T-helper 2 cell treated with Interferon-gamma antibody and Interleukin-4, amounts not matched to agents 5 μg/mL and 100 μg/mL, for 36 hours (primary cell): Measurements from ENCODE around the gene CMTM8.
A peak's percentile ranks its signal among the peaks of the same experiment; 100 is the strongest.
"Not testable (repeated sequence)": the region's sequence is repeated elsewhere in the genome, so short reads cannot be mapped to it uniquely, and the experiment has no call there.

ENCODE experiments used
- DNase-seq: peaks from one replicate; pipeline ENCODE4 v3.0.0; 2021; ENCODE audit warnings: low spot score
- H3K27ac Mint-ChIP-seq: one replicate; pipeline ENCODE4 v1.8.0; 2021; ENCODE audit warnings: mild to moderate bottlenecking, mixed read lengths
- H3K27me3 Mint-ChIP-seq: one replicate; pipeline ENCODE4 v1.8.0; 2021; ENCODE audit warnings: low read depth, mixed read lengths
- H3K36me3 Mint-ChIP-seq: one replicate; pipeline ENCODE4 v1.8.0; 2021; ENCODE audit warnings: low read depth, mixed read lengths
- H3K4me1 Mint-ChIP-seq: one replicate; pipeline ENCODE4 v1.8.0; 2021; ENCODE audit warnings: low read depth, mixed read lengths
- H3K4me3 Mint-ChIP-seq: one replicate; pipeline ENCODE4 v1.8.0; 2022; ENCODE audit warnings: mild to moderate bottlenecking, moderate library complexity, mixed read lengths
- H3K9me3 Mint-ChIP-seq: one replicate; pipeline ENCODE4 v1.8.0; 2021; ENCODE audit warnings: mixed read lengths

The CMTM8 gene, protein sequence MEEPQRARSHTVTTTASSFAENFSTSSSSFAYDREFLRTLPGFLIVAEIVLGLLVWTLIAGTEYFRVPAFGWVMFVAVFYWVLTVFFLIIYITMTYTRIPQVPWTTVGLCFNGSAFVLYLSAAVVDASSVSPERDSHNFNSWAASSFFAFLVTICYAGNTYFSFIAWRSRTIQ

GRCh38 chr3:32238453-32239306 is at the start of gene CMTM8:
TSS of gene CMTM8 (plus strand) at chr3:32238680. CDS start at chr3:32238973, 293 bp downstream.
- H3K27ac Mint-ChIP-seq: peak within 1 kb of the TSS; percentile 29
- peak within 1 kb of the TSS; percentile 85 for H3K4me3 Mint-ChIP-seq
- H3K9me3 Mint-ChIP-seq: peaks cover 16% of the 10 kb centered on the region
- peaks cover 32% of the 10 kb centered on the region for H3K27me3 Mint-ChIP-seq
- peaks cover 26% of the 10 kb centered on the region for H3K4me1 Mint-ChIP-seq
- peaks cover 5% of the 10 kb centered on the region for H3K36me3 Mint-ChIP-seq
- peak; percentile 52 for DNase-seq

DNA sequence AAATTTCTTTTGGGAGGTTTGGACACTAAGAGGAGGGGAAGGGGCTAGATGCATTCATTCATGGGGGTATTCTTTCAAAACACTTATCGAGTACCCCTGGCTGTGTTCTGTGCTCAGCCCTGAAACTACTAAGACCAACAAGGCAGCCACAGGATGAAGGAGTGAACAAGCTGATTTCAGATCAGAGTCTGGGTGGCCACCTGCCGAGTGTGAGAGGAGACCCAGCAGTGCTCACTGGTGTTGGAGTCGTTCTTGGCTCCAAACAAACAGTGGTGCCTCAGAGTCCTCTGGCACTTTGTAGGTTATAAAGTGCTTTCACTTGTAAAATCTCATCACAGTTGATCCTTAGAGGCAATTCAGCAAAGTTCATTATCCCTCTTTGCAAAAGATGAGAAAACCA is 48.8 kb upstream of the CMTM8 start:
- no peak for DNase-seq
- no peaks in the 10 kb centered on the region for H3K4me1 Mint-ChIP-seq
- no peaks in the 10 kb centered on the region for H3K9me3 Mint-ChIP-seq
- no peak overlapping the region for H3K4me3 Mint-ChIP-seq
- H3K27ac Mint-ChIP-seq: no peak overlapping the region
- H3K27me3 Mint-ChIP-seq: peaks cover 26% of the 10 kb centered on the region
- no peaks in the 10 kb centered on the region for H3K36me3 Mint-ChIP-seq

GRCh38 chr3:32190556-32190955 is 47.9 kb upstream of the CMTM8 start:
- H3K27me3 Mint-ChIP-seq: peaks cover 26% of the 10 kb centered on the region
- not testable (repeated sequence) for H3K4me1 Mint-ChIP-seq, H3K4me3 Mint-ChIP-seq, H3K9me3 Mint-ChIP-seq, H3K36me3 Mint-ChIP-seq, DNase-seq, H3K27ac Mint-ChIP-seq

GRCh38 chr3:32193101-32193500 is 45.4 kb upstream of the CMTM8 start:
- H3K4me3 Mint-ChIP-seq: no peak overlapping the region
- H3K36me3 Mint-ChIP-seq: no peaks in the 10 kb centered on the region
- no peak overlapping the region for H3K27ac Mint-ChIP-seq
- peaks cover 20% of the 10 kb centered on the region for H3K27me3 Mint-ChIP-seq
- H3K9me3 Mint-ChIP-seq: no peaks in the 10 kb centered on the region
- no peaks in the 10 kb centered on the region for H3K4me1 Mint-ChIP-seq
- DNase-seq: no peak

GRCh38 chr3:32194653-32195052 is 43.8 kb upstream of the CMTM8 start:
- no peaks in the 10 kb centered on the region for H3K36me3 Mint-ChIP-seq
- no peak overlapping the region for H3K4me3 Mint-ChIP-seq
- peaks cover 26% of the 10 kb centered on the region for H3K27me3 Mint-ChIP-seq
- no peak overlapping the region for H3K27ac Mint-ChIP-seq
- no peaks in the 10 kb centered on the region for H3K9me3 Mint-ChIP-seq
- peaks cover 5% of the 10 kb centered on the region for H3K4me1 Mint-ChIP-seq
- no peak for DNase-seq

GRCh38 chr3:32195995-32196540 is 42.4 kb upstream of the CMTM8 start:
- no peak for DNase-seq
- Mint-ChIP-seq H3K4me3 (no peak overlapping the region), H3K9me3 (no peaks in the 10 kb centered on the region), H3K36me3 (no peaks in the 10 kb centered on the region), H3K27me3 (peaks cover 37% of the 10 kb centered on the region), H3K4me1 (peaks cover 5% of the 10 kb centered on the region), H3K27ac (no peak overlapping the region)

- Mint-ChIP-seq H3K27ac (no peak overlapping the region), H3K36me3 (no peaks in the 10 kb centered on the region), H3K4me1 (peaks cover 5% of the 10 kb centered on the region), H3K9me3 (no peaks in the 10 kb centered on the region), H3K27me3 (peaks cover 41% of the 10 kb centered on the region), H3K4me3 (no peak overlapping the region)
- no peak for DNase-seq
Measured at GRCh38 chr3:32197991-32198390, 40.5 kb upstream of the CMTM8 start.

DNA sequence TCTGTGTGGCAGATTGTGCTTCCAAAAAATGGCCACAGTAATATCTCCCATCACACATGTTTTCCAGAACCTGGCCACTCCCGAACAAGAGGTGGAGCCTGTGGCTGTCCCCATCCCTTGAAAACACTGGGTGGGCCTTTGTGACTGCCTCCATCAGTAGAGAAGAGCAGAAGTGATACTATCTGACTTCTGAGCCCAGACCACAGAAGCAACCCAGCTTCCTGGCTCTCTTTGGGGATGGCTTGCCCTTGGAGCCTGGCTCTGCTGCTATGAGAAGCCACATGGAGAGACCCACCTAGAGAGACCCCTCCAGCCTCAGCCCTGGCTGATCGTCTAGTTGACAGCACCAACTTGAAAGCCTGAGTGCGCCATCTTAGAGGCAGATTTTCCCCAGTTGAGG is 39.8 kb upstream of the CMTM8 start:
- Mint-ChIP-seq H3K36me3 (no peaks in the 10 kb centered on the region), H3K27me3 (peaks cover 40% of the 10 kb centered on the region), H3K4me3 (no peak overlapping the region), H3K27ac (no peak overlapping the region), H3K9me3 (no peaks in the 10 kb centered on the region), H3K4me1 (peaks cover 5% of the 10 kb centered on the region)
- DNase-seq: no peak

DNA sequence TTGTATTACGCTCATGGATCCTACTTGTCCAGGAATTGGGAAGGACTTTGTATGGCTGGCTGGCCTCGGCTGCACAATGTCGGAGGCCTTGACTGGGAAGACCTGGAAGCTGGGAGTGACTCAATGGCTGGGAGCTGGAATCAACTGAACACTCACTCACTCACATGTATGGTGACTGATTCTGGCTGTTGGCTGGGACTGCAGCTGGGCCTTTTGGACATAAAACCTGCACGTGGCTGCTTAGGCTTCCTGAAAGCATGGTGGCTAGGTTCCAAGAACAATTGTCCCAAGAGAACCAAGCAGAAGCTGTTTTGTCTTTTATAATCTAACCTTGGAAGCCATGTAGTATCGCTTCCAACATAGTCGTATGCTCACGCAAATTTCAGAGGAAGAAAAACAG is 38.0 kb upstream of the CMTM8 start:
- Mint-ChIP-seq H3K9me3 (no peaks in the 10 kb centered on the region), H3K36me3 (no peaks in the 10 kb centered on the region), H3K27me3 (peaks cover 36% of the 10 kb centered on the region), H3K4me1 (peaks cover 5% of the 10 kb centered on the region), H3K27ac (no peak overlapping the region), H3K4me3 (no peak overlapping the region)
- DNase-seq: no peak

DNA sequence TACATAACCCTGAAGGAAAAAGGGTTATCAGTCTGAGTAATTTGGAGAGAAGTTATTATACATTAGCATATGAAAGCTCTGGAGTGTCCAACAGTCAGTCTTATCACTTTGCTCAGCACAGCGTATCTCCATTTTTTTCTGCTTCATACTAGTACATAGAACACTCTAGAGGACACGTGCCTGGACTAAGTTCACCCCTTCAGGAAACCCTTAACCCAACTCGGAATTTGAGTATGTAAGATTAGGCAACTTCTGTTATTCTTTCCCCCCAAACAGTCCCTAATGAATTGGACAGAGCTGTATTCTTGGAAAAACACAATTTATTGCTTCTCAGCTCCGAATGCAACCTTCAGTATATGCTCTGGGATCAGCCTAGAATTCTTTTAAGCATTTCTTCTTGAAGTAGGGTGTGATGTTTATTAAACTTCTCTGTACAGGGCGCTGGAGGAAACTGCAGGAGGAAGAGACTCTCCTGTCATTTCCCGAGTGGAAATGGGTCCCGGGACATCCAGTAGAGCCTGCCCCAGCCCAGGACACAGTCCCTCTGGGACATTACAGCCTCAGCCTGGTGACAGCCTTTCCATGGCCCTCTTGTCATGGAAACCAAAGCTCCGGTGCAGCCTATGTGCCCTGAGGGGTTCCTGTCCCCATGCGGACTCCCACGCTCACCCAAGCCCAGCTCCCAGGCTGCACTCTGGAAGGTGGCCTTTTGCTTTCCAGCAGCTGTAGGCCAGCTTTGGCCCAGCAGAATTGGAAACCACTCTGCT is 37.3 kb upstream of the CMTM8 start:
- DNase-seq: no peak
- peaks cover 5% of the 10 kb centered on the region for H3K4me1 Mint-ChIP-seq
- H3K9me3 Mint-ChIP-seq: no peaks in the 10 kb centered on the region
- H3K27ac Mint-ChIP-seq: no peak overlapping the region
- H3K36me3 Mint-ChIP-seq: no peaks in the 10 kb centered on the region
- H3K4me3 Mint-ChIP-seq: no peak overlapping the region
- H3K27me3 Mint-ChIP-seq: peaks cover 36% of the 10 kb centered on the region

DNA sequence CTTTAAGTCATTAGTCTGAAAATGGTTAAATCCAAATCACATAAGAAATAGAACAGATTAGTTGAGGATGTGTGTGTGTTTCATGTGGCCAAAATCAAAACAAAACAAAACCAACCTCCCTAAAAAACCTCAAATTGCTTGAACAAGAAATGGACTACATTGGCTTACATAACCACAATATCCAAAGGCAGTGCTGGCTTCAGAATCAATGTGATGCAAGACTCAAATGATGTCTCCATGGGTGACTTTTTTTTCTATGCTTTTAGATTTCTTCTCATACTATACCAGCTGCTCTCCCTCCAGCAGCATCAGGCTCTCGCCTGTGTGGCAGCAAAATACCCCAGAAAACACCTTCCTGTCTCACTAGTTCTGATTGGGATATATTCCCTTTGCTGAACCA is 36.0 kb upstream of the CMTM8 start:
- Mint-ChIP-seq H3K27ac (no peak overlapping the region), H3K27me3 (peaks cover 36% of the 10 kb centered on the region), H3K9me3 (no peaks in the 10 kb centered on the region), H3K4me1 (peaks cover 5% of the 10 kb centered on the region), H3K36me3 (no peaks in the 10 kb centered on the region), H3K4me3 (no peak overlapping the region)
- DNase-seq: no peak

DNA sequence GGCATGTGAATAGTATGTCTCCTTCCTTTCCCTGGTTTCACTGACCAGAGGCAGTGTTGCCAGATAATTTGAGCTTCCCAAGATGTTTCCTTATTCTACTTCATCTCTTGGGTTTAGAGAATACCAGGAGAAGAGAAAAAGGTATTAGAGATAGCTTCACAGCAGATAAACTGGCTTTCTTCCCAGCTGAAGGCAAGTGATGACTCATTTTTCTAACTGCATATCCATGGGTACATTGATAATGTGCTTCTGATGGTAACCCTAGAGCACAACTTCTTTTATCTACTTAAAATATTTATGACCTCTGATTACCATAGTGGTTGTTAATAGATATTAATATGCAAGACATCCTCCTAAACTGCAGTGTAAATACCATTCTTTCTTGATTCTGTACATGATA is 34.6 kb upstream of the CMTM8 start:
- Mint-ChIP-seq H3K27ac (no peak overlapping the region), H3K4me3 (no peak overlapping the region), H3K36me3 (no peaks in the 10 kb centered on the region), H3K4me1 (peaks cover under 1% of the 10 kb centered on the region), H3K9me3 (no peaks in the 10 kb centered on the region), H3K27me3 (peaks cover 27% of the 10 kb centered on the region)
- no peak for DNase-seq

GRCh38 chr3:32208447-32208846 is 30.0 kb upstream of the CMTM8 start:
- H3K4me1 Mint-ChIP-seq: no peaks in the 10 kb centered on the region
- H3K9me3 Mint-ChIP-seq: no peaks in the 10 kb centered on the region
- no peak overlapping the region for H3K27ac Mint-ChIP-seq
- no peak overlapping the region for H3K4me3 Mint-ChIP-seq
- no peak for DNase-seq
- H3K36me3 Mint-ChIP-seq: no peaks in the 10 kb centered on the region
- no peaks in the 10 kb centered on the region for H3K27me3 Mint-ChIP-seq

DNA sequence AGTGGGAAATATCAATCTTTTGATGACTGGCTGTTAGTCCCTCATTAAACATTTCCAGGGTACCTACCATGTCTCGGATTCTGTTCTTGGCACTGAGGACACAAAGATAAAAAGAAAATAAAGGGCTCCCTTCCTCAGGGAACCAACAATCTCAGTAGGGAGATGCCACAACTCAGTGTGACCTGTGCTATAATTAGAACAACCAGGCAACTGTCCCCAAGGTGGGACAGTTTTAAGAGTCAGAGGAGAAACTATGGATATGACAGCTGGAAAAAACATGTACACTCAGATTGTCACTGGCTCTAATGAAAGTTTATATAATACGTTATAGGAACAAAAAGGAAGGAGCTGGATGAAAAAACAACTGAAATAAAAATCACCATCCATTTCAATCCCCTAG is 23.3 kb upstream of the CMTM8 start:
- H3K4me3 Mint-ChIP-seq: no peak overlapping the region
- no peaks in the 10 kb centered on the region for H3K4me1 Mint-ChIP-seq
- peaks cover 8% of the 10 kb centered on the region for H3K9me3 Mint-ChIP-seq
- H3K36me3 Mint-ChIP-seq: no peaks in the 10 kb centered on the region
- H3K27ac Mint-ChIP-seq: no peak overlapping the region
- DNase-seq: no peak
- no peaks in the 10 kb centered on the region for H3K27me3 Mint-ChIP-seq
